Measurements from ENCODE around the gene WDR3. TPM values are rescaled to one million over a fixed set of nuclear protein-coding genes. Genes with fewer than 3 reads are reported as not detected.

Gene WDR3
- total RNA-seq, 5 donors from 2014 or later (not counting 1 experiment from before 2014, with no cell fraction given): 12.2 to 32.8 (median 26.2) TPM

DNA sequence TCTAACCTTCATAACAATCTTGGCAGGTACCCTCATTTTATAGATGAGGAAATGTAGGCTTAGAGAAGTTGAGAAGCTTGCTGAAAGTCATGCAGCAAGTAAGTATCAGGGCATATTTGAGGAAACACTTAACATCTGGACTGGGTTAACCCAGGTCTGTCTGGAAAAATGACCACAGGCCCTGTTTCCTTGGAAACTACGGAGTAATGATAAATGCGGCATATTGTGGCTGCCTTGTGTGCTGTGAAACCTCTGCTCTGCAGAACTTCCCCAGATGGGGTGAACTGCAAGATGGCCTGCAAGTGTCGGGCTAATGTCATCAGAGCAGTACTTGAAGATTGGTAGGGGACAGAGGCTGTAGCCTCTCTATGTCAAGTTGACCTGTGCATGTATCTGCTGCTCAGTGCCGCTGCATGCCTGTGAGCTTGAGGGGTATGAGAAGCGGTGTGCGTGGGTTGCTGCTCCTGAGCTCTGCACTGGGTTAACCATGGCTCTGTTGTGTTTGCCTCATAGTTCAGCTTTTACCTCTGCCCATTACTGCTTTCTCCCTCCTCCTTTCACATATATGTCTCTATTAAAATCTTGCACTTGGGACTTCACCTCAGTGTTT is 83.1 kb downstream of the WDR3 start:
- no peaks in the 10 kb centered on the region for H3K4me1 Mint-ChIP-seq
- no peaks in the 10 kb centered on the region for H3K9me3 Mint-ChIP-seq
- 88% methylated on average over 4 of the region's 6 CpGs for WGBS (ENCODE audit: insufficient coverage)
- H3K27me3 ChIP-seq (replicated peaks in 1 of 2; ENCODE audit: control insufficient read depth in 2 of 2, extremely low read depth in 1 of 2, insufficient read depth in 2 of 2, low read length in 1 of 2): peaks cover 0 to 3% of the 10 kb centered on the region in 2 experiments
- no peak overlapping the region for H3K27ac ChIP-seq (ENCODE audit: low read length)
- no peaks in the 10 kb centered on the region for H3K9me3 ChIP-seq
- DNase-seq (no peak), ATAC-seq (replicated peaks in 1 of 4) (no peak)
- no peak overlapping the region for H3K27ac Mint-ChIP-seq
- no peak overlapping the region for H3K4me3 ChIP-seq (ENCODE audit: control insufficient read depth in 1 of 2, extremely low read depth in 1 of 2, low read length in 1 of 2)
- H3K36me3 ChIP-seq (ENCODE audit: control insufficient read depth in 2 of 2, extremely low read depth in 1 of 2, insufficient read depth in 1 of 2, low read length in 1 of 2): no peaks in the 10 kb centered on the region
- no peak overlapping the region for H3K4me3 Mint-ChIP-seq
- H3K4me1 ChIP-seq (ENCODE audit: control insufficient read depth in 1 of 2, extremely low read depth in 1 of 2, insufficient read depth in 2 of 2, low read length in 2 of 2): no peaks in the 10 kb centered on the region
- ChIA-PET POLR2A (no interaction called here), CTCF (no interaction called here)
- H3K27me3 Mint-ChIP-seq: peaks cover 7 to 43% of the 10 kb centered on the region in 2 donors
- no peaks in the 10 kb centered on the region for H3K36me3 Mint-ChIP-seq

DNA sequence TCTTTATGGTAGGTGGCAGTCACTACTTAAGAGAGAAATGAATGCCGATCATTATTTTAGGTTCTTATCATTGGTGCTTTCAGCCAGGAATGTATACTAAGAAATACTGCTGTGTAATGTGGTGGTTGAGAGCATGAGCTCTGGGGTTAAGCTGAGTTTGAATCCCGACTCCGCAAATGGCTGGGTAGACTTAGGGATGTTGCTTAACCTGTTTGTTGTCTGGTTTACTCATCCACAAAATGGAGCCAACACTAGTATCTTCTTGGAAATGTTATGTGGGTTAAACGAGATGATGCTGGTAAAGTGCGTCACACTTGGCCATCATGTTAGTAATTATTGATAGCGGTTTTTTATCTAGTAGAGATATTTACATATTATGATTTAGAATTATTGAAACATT is 83.8 kb downstream of the WDR3 start:
- Mint-ChIP-seq H3K36me3 (no peaks in the 10 kb centered on the region), H3K27ac (no peak overlapping the region), H3K4me1 (no peaks in the 10 kb centered on the region), H3K27me3 (peaks cover 7 to 45% of the 10 kb centered on the region in 2 donors), H3K9me3 (no peaks in the 10 kb centered on the region), H3K4me3 (no peak overlapping the region)
- DNase-seq: no peak
- Histone ChIP-seq H3K27ac (ENCODE audit: low read length) (no peak overlapping the region), H3K4me3 (ENCODE audit: control insufficient read depth in 1 of 2, extremely low read depth in 1 of 2, low read length in 1 of 2) (no peak overlapping the region), H3K27me3 (replicated peaks in 1 of 2; ENCODE audit: control insufficient read depth in 2 of 2, extremely low read depth in 1 of 2, insufficient read depth in 2 of 2, low read length in 1 of 2) (no peaks in the 10 kb centered on the region), H3K4me1 (ENCODE audit: control insufficient read depth in 1 of 2, extremely low read depth in 1 of 2, insufficient read depth in 2 of 2, low read length in 2 of 2) (no peaks in the 10 kb centered on the region), H3K9me3 (no peaks in the 10 kb centered on the region), H3K36me3 (ENCODE audit: control insufficient read depth in 2 of 2, extremely low read depth in 1 of 2, insufficient read depth in 1 of 2, low read length in 1 of 2) (no peaks in the 10 kb centered on the region)
- CTCF ChIA-PET: no interaction called here
- WGBS (ENCODE audit: insufficient coverage): 100% methylated on average over 3 of the region's 6 CpGs
- POLR2A ChIA-PET: no interaction called here
- ATAC-seq (replicated peaks in 1 of 4): no peak

- ChIA-PET POLR2A (no interaction called here), CTCF (no interaction called here)
- no peak overlapping the region for H3K27ac ChIP-seq (ENCODE audit: low read length)
- Mint-ChIP-seq H3K4me3 (no peak overlapping the region), H3K9me3 (no peaks in the 10 kb centered on the region), H3K27me3 (peaks cover 7 to 45% of the 10 kb centered on the region in 2 donors), H3K36me3 (no peaks in the 10 kb centered on the region), H3K4me1 (no peaks in the 10 kb centered on the region), H3K27ac (no peak overlapping the region)
- H3K27me3 ChIP-seq (replicated peaks in 1 of 2; ENCODE audit: control insufficient read depth in 2 of 2, extremely low read depth in 1 of 2, insufficient read depth in 2 of 2, low read length in 1 of 2): no peaks in the 10 kb centered on the region
- DNase-seq (no peak), ATAC-seq (replicated peaks in 1 of 4) (no peak)
- no peaks in the 10 kb centered on the region for H3K4me1 ChIP-seq (ENCODE audit: control insufficient read depth in 1 of 2, extremely low read depth in 1 of 2, insufficient read depth in 2 of 2, low read length in 2 of 2)
- H3K36me3 ChIP-seq (ENCODE audit: control insufficient read depth in 2 of 2, extremely low read depth in 1 of 2, insufficient read depth in 1 of 2, low read length in 1 of 2): no peaks in the 10 kb centered on the region
- no peak overlapping the region for H3K4me3 ChIP-seq (ENCODE audit: control insufficient read depth in 1 of 2, extremely low read depth in 1 of 2, low read length in 1 of 2)
- no peaks in the 10 kb centered on the region for H3K9me3 ChIP-seq
These were observed 84.4 kb downstream of the WDR3 start for GRCh38 chr1:118013938-118014337.

Other genes starting within 250 kb of the WDR3 start
- 10 to 100 TPM; 19.9 to 26.4 (median 23.3) TPM for gene GDAP2, start 118 bp upstream of the WDR3 start, total RNA-seq